Right atrium auricular region (tissue), 2 donors: ENCODE results near the gene CASKIN1. TPM values are rescaled to one million over a fixed set of nuclear protein-coding genes. Genes with fewer than 3 reads are reported as not detected.
"Not testable (repeated sequence)": the region's sequence is repeated elsewhere in the genome, so short reads cannot be mapped to it uniquely, and the experiment has no call there.

Experiments used
- DNase-seq: peaks from one replicate; pipeline ENCODE4 v3.0.0-alpha.2; 2019; ENCODE audit warnings: low spot score
- H3K27ac ChIP-seq, 2 donors: fragments of 200-600 bp; sonication (generic); 1 replicate in 1 of 2; 2 replicates in 1 of 2; pipeline ENCODE4 v1.5.1; 2016 to 2019
- H3K27me3 ChIP-seq, 2 donors: fragments of 200-600 bp; sonication (generic); one replicate each; pipeline versions ENCODE4 v1.5.1 to v1.6.0; 2017 to 2019
- H3K36me3 ChIP-seq: fragments of 200-600 bp; sonication (generic); one replicate; pipeline ENCODE4 v1.5.1; 2016
- H3K4me1 ChIP-seq, 2 donors: fragments of 200-600 bp; sonication (generic); one replicate each; pipeline versions ENCODE4 v1.5.1 to v1.6.0; 2017 to 2019
- H3K4me3 ChIP-seq, 2 donors: fragments of 200-600 bp; sonication (generic); 1 replicate in 1 of 2; 2 replicates in 1 of 2; pipeline ENCODE4 v1.5.1; 2017 to 2019; ENCODE audit warnings: mild to moderate bottlenecking in 1 of 2, moderate library complexity in 1 of 2
- H3K9me3 ChIP-seq, 2 donors: fragments of 200-600 bp; sonication (generic); one replicate each; pipeline ENCODE4 v1.5.1; 2019
- total RNA-seq, 2 donors: library from RNA; depleted of rRNA; stranded (reverse); fragments of >200 nt; gene quantifications; one replicate each; pipeline ENCODE4 v1.1.0, GENCODE V29; 2016
- TF ChIP-seq, protein P1 (sequence below), 2 donors: fragments of 200-600 bp; sonication (generic); IDR thresholded peaks; one replicate each; pipeline ENCODE4 v1.5.1; 2019; ENCODE audit warnings: antibody characterized with exemption in 2 of 2

The CASKIN1 gene
- total RNA-seq, 2 donors from 2014 or later = 3.5 to 4.3 TPM

GRCh38 chr16:2147981-2148671 lies 48.3 kb downstream of the CASKIN1 start, which contains the start of gene RAB26:
Gene RAB26 (plus strand): TSS chr16:2148625. CDS start chr16:2148784, 159 bp downstream.
- peaks cover 3 to 55% of the 10 kb centered on the region in 2 donors for H3K4me1 ChIP-seq
- TF ChIP-seq, protein P1, sequence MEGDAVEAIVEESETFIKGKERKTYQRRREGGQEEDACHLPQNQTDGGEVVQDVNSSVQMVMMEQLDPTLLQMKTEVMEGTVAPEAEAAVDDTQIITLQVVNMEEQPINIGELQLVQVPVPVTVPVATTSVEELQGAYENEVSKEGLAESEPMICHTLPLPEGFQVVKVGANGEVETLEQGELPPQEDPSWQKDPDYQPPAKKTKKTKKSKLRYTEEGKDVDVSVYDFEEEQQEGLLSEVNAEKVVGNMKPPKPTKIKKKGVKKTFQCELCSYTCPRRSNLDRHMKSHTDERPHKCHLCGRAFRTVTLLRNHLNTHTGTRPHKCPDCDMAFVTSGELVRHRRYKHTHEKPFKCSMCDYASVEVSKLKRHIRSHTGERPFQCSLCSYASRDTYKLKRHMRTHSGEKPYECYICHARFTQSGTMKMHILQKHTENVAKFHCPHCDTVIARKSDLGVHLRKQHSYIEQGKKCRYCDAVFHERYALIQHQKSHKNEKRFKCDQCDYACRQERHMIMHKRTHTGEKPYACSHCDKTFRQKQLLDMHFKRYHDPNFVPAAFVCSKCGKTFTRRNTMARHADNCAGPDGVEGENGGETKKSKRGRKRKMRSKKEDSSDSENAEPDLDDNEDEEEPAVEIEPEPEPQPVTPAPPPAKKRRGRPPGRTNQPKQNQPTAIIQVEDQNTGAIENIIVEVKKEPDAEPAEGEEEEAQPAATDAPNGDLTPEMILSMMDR (IDR thresholded peaks at IDR 0.05) = no peak
- peak within 1 kb of the TSS; percentile 81 to 91 for H3K27ac ChIP-seq
- peak; percentile 75 for DNase-seq
- H3K27me3 ChIP-seq = no peaks in the 10 kb centered on the region
- H3K36me3 ChIP-seq = peaks cover 10% of the 10 kb centered on the region
- peak within 1 kb of the TSS; percentile 47 to 52 for H3K4me3 ChIP-seq
- H3K9me3 ChIP-seq = no peaks in the 10 kb centered on the region

DNA sequence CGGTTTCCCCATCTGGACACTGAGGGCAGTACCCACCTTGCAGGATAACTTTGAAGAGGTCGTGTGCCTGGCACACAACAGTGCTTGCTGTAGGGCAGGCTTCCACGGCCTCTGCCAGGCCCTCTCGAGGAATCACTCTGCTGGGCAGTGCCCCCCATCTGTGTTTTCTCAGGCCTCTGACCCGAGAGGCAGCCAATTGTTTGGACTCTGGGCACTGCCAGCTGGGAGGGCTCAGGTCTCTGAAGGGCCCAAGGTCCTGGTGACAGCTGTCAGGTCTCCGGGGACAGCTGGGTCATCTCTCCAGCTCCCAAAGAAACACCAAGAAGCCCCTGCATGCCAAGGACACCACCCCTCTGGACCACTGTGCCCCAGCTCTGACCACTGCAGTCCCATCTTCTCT lies 49.0 kb downstream of the CASKIN1 start:
- H3K36me3 ChIP-seq = peaks cover 10% of the 10 kb centered on the region
- DNase-seq = no peak
- TF ChIP-seq, protein P1 (IDR thresholded peaks at IDR 0.05) = no peak
- no peaks in the 10 kb centered on the region for H3K9me3 ChIP-seq
- H3K4me1 ChIP-seq = peaks cover 0 to 48% of the 10 kb centered on the region in 2 donors
- H3K27me3 ChIP-seq = no peaks in the 10 kb centered on the region
- no peak overlapping the region for H3K4me3 ChIP-seq
- peak overlapping the region; percentile 81 to 91 for H3K27ac ChIP-seq

DNA sequence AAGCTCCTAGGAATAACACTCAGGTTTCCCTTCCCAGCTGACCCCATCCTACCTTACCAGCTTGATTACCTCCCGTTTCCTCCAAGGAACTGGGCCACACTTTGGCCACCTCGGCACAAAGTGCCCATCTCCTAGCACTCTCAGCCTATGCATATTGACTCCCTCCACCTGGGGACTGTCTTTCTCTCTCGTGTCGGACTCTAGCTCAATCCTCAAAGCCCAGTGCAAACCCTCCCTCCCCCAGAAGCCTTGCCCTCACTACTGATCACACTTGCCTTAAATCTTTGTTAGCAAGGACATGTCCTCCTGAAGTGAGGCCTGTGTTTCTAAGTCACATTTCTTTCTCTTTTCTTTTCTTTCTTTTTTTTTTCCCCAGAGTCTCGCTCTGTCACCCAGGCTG lies 50.6 kb downstream of the CASKIN1 start:
- H3K4me3 ChIP-seq = no peak overlapping the region
- DNase-seq = no peak
- no peaks in the 10 kb centered on the region for H3K27me3 ChIP-seq
- peaks cover 0 to 32% of the 10 kb centered on the region in 2 donors for H3K4me1 ChIP-seq
- H3K9me3 ChIP-seq = no peaks in the 10 kb centered on the region
- TF ChIP-seq, protein P1 (IDR thresholded peaks at IDR 0.05) = no peak
- no peak overlapping the region for H3K27ac ChIP-seq
- H3K36me3 ChIP-seq = no peaks in the 10 kb centered on the region

DNA sequence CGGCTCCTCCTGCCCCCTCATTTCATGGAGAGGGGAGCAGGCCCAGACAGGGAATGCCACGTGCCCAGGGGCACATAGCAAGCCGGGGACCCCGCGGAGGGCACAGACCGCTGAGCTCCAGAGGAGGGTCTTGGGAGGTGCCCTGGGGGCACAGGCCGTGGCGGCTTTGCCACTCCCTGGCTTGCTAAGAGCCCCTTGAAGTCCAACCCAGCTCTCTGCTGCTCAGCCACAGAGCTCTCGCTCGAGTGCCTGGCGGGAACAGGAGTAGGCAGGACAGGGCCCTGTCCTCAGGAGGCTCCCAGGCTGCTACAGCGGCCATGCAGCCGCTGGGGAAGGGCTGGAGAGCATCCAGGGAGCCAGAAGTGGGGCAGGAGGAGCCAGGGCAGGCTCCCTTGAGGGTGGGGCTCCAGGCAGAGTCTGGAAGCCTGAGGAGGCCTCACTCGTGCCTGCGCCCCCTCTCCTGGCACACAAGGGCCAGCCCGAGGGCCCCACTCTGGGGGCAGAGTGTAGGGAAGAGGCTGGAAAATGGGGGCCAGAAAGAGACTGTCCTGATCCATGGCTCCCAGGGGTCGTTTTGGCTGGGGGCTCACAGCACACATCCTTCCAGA lies 52.4 kb downstream of the CASKIN1 start:
- TF ChIP-seq, protein P1 (IDR thresholded peaks at IDR 0.05) = no peak
- no peak for DNase-seq
- H3K27me3 ChIP-seq = no peaks in the 10 kb centered on the region

DNA sequence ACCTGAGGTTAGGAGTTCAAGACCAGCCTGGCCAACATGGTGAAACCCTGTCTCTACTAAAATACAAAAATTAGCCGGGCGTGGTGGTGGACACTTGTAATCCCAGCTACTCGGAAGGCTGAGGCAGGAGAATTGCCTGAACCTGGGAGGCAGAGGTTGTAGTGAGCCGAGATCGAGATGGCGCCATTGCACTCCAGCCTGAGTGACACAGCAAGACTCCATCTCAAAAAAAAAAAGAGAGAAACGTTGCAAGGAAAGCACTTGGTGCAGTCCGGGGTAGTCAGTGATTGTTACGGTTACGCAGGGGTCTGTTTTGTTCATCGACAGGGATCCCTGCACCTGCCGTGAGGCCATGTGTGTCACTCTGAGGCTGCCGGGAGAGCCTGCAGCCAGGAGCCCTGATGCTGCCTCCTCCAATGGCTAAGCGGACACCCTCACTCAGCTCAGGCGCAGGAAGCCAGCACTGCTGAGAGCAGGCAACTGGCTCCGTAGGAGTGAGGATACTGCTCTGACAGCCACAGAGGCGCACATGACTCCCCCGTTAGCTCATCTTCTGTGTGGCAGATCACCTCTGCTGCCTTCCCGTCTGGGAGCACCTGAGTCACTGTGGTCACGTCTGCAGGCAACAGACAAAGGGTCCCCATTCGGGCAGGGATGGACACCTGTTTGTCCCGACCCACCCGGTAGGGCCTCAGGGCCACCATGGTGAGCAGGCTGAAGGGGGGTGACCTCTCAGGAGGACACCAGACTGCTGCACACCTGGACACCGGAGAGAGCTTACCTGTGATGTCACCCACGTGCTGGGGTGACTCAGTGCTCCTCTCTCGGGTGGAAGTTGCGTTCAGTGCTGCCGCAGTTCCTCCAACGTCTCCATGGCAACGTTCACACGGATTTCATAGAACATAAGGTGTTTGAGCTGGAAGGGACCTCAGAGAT lies 53.2 kb downstream of the CASKIN1 start:
- TF ChIP-seq, protein P1 (IDR thresholded peaks at IDR 0.05) = no peak

More for the DNA sequence above, 52.4 kb downstream of the CASKIN1 start:
- Histone ChIP-seq H3K4me1 (peaks cover 0 to 14% of the 10 kb centered on the region in 2 donors), H3K27ac (no peak overlapping the region), H3K9me3 (no peaks in the 10 kb centered on the region), H3K4me3 (no peak overlapping the region), H3K36me3 (no peaks in the 10 kb centered on the region)

GRCh38 chr16:2135770-2136490 lies 60.5 kb downstream of the CASKIN1 start, which contains the start of gene PKD1:
Gene PKD1 (minus strand): TSS chr16:2135898. CDS start chr16:2135689, 209 bp downstream.
- H3K9me3 ChIP-seq, H3K36me3 ChIP-seq, H3K27me3 ChIP-seq: not testable (repeated sequence)
- peak within 1 kb of the TSS; percentile 54 to 62 for H3K4me3 ChIP-seq
- peak within 1 kb of the TSS; percentile 78 to 82 for H3K27ac ChIP-seq
- peaks cover 0 to 11% of the 10 kb centered on the region in 2 donors for H3K4me1 ChIP-seq
- peak; percentile 96 for DNase-seq

More for the DNA sequence above, 53.2 kb downstream of the CASKIN1 start:
- no peak overlapping the region for H3K27ac ChIP-seq
- no peaks in the 10 kb centered on the region for H3K9me3 ChIP-seq
- peaks cover 0 to 9% of the 10 kb centered on the region in 2 donors for H3K4me1 ChIP-seq
- no peaks in the 10 kb centered on the region for H3K27me3 ChIP-seq
- no peaks in the 10 kb centered on the region for H3K36me3 ChIP-seq
- no peak overlapping the region for H3K4me3 ChIP-seq
- DNase-seq = no peak

DNA sequence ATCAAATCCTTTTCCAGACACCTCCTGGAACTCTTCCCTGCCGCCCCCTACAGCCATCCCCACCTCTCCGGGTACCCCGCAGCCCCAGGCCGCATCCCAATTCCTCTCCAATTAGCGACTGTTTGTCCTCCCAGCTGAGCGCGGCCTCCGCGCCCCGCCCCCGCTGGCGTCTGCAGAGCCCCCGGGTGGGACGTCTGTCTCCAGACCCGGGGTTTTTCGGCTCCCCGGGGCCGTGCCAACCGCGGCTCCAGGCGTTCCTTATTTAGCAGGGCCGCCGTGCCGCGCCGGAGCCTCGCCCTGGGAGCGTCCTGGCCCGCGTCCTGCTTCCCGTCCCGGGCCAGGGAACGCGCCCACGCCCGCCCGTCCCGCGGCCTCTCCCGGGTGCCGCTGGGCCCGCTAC lies 61.3 kb downstream of the CASKIN1 start:
- Histone ChIP-seq H3K4me1 (peaks cover 0 to 17% of the 10 kb centered on the region in 2 donors), H3K27ac (peak overlapping the region; percentile 78 to 82), H3K4me3 (peak overlapping the region; percentile 54 to 62)
- H3K36me3 ChIP-seq, DNase-seq, H3K27me3 ChIP-seq, H3K9me3 ChIP-seq: not testable (repeated sequence)

DNA sequence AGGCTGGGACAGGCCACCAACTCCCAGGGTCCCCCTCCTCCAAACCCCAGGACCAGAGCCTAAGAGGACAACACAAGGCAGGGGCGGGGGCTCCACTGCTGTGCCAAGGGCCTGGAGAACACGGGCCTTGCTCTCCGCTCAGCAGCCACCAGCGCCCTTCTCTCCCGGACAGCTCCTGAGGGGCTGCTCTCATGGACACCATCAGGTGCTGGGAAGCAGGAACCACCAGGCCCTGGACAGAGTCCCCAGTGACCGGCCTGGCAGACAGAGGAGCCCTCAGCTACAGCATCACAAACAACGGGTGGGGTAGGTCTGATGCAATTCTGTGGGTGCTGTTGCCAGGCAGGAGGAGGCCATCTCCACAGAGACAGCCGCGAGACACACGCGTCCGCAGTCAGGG lies 62.6 kb downstream of the CASKIN1 start:
- H3K9me3 ChIP-seq, H3K27me3 ChIP-seq, H3K36me3 ChIP-seq, DNase-seq: not testable (repeated sequence)
- peak overlapping the region; percentile 39 to 66 for H3K27ac ChIP-seq
- H3K4me3 ChIP-seq = peak overlapping the region in 1 of 2 donors; percentile 19
- H3K4me1 ChIP-seq = peaks cover 0 to 21% of the 10 kb centered on the region in 2 donors
